ENCODE results near the gene SHISA5. TPM values are rescaled to one million over a fixed set of nuclear protein-coding genes. Genes with fewer than 3 reads are reported as not detected.

Gene SHISA5
- total and polyA plus RNA-seq, 2 experiments from 2014 or later = 146 to 166 TPM

- H3K9me2 ChIP-seq (ENCODE audit: insufficient read depth) = no peaks in the 10 kb centered on the region
- H3K4me1 ChIP-seq (ENCODE audit: insufficient read depth) = no peaks in the 10 kb centered on the region
- no peak overlapping the region for H3K4me2 ChIP-seq
- Mint-ChIP-seq H3K27ac (no peak overlapping the region), H3K9me3 (no peaks in the 10 kb centered on the region), H3K4me3 (no peak overlapping the region), H3K27me3 (ENCODE audit: insufficient read depth, low read depth, poor library complexity) (peaks cover 2% of the 10 kb centered on the region), H3K4me1 (no peaks in the 10 kb centered on the region), H3K36me3 (ENCODE audit: low read depth) (peaks cover 2% of the 10 kb centered on the region; the same call in 2 of the 3 replicates)
- no peaks in the 10 kb centered on the region for H4K20me1 ChIP-seq (replicated peaks; ENCODE audit: insufficient read depth)
- H3K79me2 ChIP-seq (replicated peaks; ENCODE audit: insufficient read depth) = no peaks in the 10 kb centered on the region
- no peaks in the 10 kb centered on the region for H3K27me3 ChIP-seq (ENCODE audit: insufficient read depth)
- DNase-seq (ENCODE audit: low spot score) (no peak), ATAC-seq (no peak)
- no peaks in the 10 kb centered on the region for H3K36me3 ChIP-seq (ENCODE audit: insufficient read depth)
- H2AFZ ChIP-seq = no peak overlapping the region
- no peak for TF ChIP-seq JUNB (IDR thresholded peaks at IDR 0.05; ENCODE audit: unreplicated experiment)
- TF ChIP-seq NANOG (IDR thresholded peaks at IDR 0.05; ENCODE audit: borderline replicate concordance) = no peak
- no peak for TF ChIP-seq ZNF331 (CRISPR knock-in tag; IDR thresholded peaks at IDR 0.05; ENCODE audit: low read depth)
- TF ChIP-seq EZH2 (IDR thresholded peaks at IDR 0.05; ENCODE audit: low read depth, unreplicated experiment) = no peak
- TF ChIP-seq REST (IDR thresholded peaks at IDR 0.05; ENCODE audit: unreplicated experiment) = no peak
- no peak overlapping the region for H3K4me3 ChIP-seq
- H3K27ac ChIP-seq (ENCODE audit: low read depth) = no peak overlapping the region
- no peaks in the 10 kb centered on the region for H3F3A ChIP-seq (replicated peaks; ENCODE audit: low read depth)
Observed at GRCh38 chr3:48519277-48519643, 15.3 kb upstream of the SHISA5 start.

GRCh38 chr3:48518638-48519276, 14.8 kb upstream of the SHISA5 start:
- ATAC-seq = no peak

More at GRCh38 chr3:48518638-48519276, 14.8 kb upstream of the SHISA5 start:
- Mint-ChIP-seq H3K27ac (no peak overlapping the region), H3K4me1 (no peaks in the 10 kb centered on the region), H3K9me3 (no peaks in the 10 kb centered on the region), H3K36me3 (ENCODE audit: low read depth) (peaks cover 2% of the 10 kb centered on the region; the same call in 2 of the 3 replicates), H3K4me3 (no peak overlapping the region), H3K27me3 (ENCODE audit: insufficient read depth, low read depth, poor library complexity) (peaks cover 2% of the 10 kb centered on the region)
- no peak for DNase-seq (ENCODE audit: low spot score)
- Histone ChIP-seq H3K9me2 (ENCODE audit: insufficient read depth) (no peaks in the 10 kb centered on the region), H3K4me1 (ENCODE audit: insufficient read depth) (no peaks in the 10 kb centered on the region), H3K79me2 (replicated peaks; ENCODE audit: insufficient read depth) (no peaks in the 10 kb centered on the region), H3K4me3 (no peak overlapping the region), H3F3A (replicated peaks; ENCODE audit: low read depth) (no peaks in the 10 kb centered on the region), H2AFZ (no peak overlapping the region), H3K4me2 (no peak overlapping the region), H3K36me3 (ENCODE audit: insufficient read depth) (no peaks in the 10 kb centered on the region), H3K27me3 (ENCODE audit: insufficient read depth) (no peaks in the 10 kb centered on the region), H3K27ac (ENCODE audit: low read depth) (no peak overlapping the region), H4K20me1 (replicated peaks; ENCODE audit: insufficient read depth) (no peaks in the 10 kb centered on the region)
- TF ChIP-seq REST (IDR thresholded peaks at IDR 0.05; ENCODE audit: unreplicated experiment) = no peak
- no peak for TF ChIP-seq ZNF114 (CRISPR knock-in tag; IDR thresholded peaks at IDR 0.05)
- no peak for TF ChIP-seq NANOG (IDR thresholded peaks at IDR 0.05; ENCODE audit: borderline replicate concordance)
- TF ChIP-seq EZH2phosphoT487 (IDR thresholded peaks at IDR 0.05; ENCODE audit: unreplicated experiment) = no peak
- TF ChIP-seq ZNF331 (CRISPR knock-in tag; IDR thresholded peaks at IDR 0.05; ENCODE audit: low read depth) = no peak
- no peak for TF ChIP-seq ETS1 (IDR thresholded peaks at IDR 0.05)

All from GM23338 (cell line).